Measurements from ENCODE around the gene LRRC2.

- no peak for TF ChIP-seq CTCF (IDR thresholded peaks at IDR 0.05; ENCODE audit: low read length)
- TF ChIP-seq EZH2 (optimal IDR thresholded peaks at IDR 0.05; ENCODE audit: low read depth, low read length) = no peak
- TF ChIP-seq EZH2phosphoT487 (IDR thresholded peaks at IDR 0.05; ENCODE audit: low read length) = no peak
Measured at GRCh38 chr3:46467562-46467961, 98.5 kb downstream of the LRRC2 start.
